ENCODE data around the gene HBE1. TPM values are rescaled to one million over a fixed set of nuclear protein-coding genes. Genes with fewer than 3 reads are reported as not detected.

Gene HBE1
- total RNA-seq, 4 donors from 2014 or later: not detected

GRCh38 chr11:5233307-5233706 is 36.4 kb downstream of the HBE1 start:
- H3K27me3 ChIP-seq: no peaks in the 10 kb centered on the region
- no peak for DNase-seq (ENCODE audit: extremely low spot score)
- H3K4me3 ChIP-seq: no peak overlapping the region
- no peaks in the 10 kb centered on the region for H3K4me1 ChIP-seq
- WGBS: 74% methylated on average over 1 of the region's 1 CpG
- intact Hi-C loops (cut with DNase I): no loop called here
- no peak for TF ChIP-seq EP300 (IDR thresholded peaks at IDR 0.05)
- TF ChIP-seq CTCF (IDR thresholded peaks at IDR 0.05): no peak
- no peak for TF ChIP-seq POLR2A (IDR thresholded peaks at IDR 0.05; ENCODE audit: low read depth)
- no peak for TF ChIP-seq POLR2AphosphoS5 (IDR thresholded peaks at IDR 0.05)
- H3K27ac ChIP-seq (replicated peaks in 1 of 4): no peak overlapping the region
- H3K36me3 ChIP-seq: no peaks in the 10 kb centered on the region
- H3K9me3 ChIP-seq: no peaks in the 10 kb centered on the region

GRCh38 chr11:5232821-5233220 is 36.9 kb downstream of the HBE1 start:
- Histone ChIP-seq H3K4me1 (no peaks in the 10 kb centered on the region), H3K27ac (replicated peaks in 1 of 4) (no peak overlapping the region), H3K27me3 (no peaks in the 10 kb centered on the region), H3K9me3 (no peaks in the 10 kb centered on the region), H3K36me3 (no peaks in the 10 kb centered on the region), H3K4me3 (no peak overlapping the region)
- intact Hi-C loops (cut with DNase I): no loop called here
- DNase-seq (ENCODE audit: extremely low spot score): no peak
- TF ChIP-seq EP300 (IDR thresholded peaks at IDR 0.05) (no peak), CTCF (IDR thresholded peaks at IDR 0.05) (no peak), POLR2A (IDR thresholded peaks at IDR 0.05; ENCODE audit: low read depth) (no peak), POLR2AphosphoS5 (IDR thresholded peaks at IDR 0.05) (no peak)
- 92% methylated on average over 2 of the region's 2 CpGs for WGBS

GRCh38 chr11:5232176-5232575 is 37.6 kb downstream of the HBE1 start:
- WGBS: 73% methylated on average over 3 of the region's 3 CpGs

GRCh38 chr11:5231111-5231510 is 38.6 kb downstream of the HBE1 start:
- H3K36me3 ChIP-seq: no peaks in the 10 kb centered on the region

More at GRCh38 chr11:5232176-5232575, 37.6 kb downstream of the HBE1 start:
- intact Hi-C loops (cut with DNase I): no loop called here
- Histone ChIP-seq H3K9me3 (no peaks in the 10 kb centered on the region), H3K27me3 (no peaks in the 10 kb centered on the region), H3K4me1 (no peaks in the 10 kb centered on the region), H3K27ac (replicated peaks in 1 of 4) (no peak overlapping the region), H3K36me3 (no peaks in the 10 kb centered on the region), H3K4me3 (no peak overlapping the region)
- TF ChIP-seq CTCF (IDR thresholded peaks at IDR 0.05): no peak
- no peak for TF ChIP-seq EP300 (IDR thresholded peaks at IDR 0.05)
- TF ChIP-seq POLR2A (IDR thresholded peaks at IDR 0.05; ENCODE audit: low read depth): no peak
- no peak for TF ChIP-seq POLR2AphosphoS5 (IDR thresholded peaks at IDR 0.05)
- no peak for DNase-seq (ENCODE audit: extremely low spot score)

More at GRCh38 chr11:5231111-5231510, 38.6 kb downstream of the HBE1 start:
- no peak overlapping the region for H3K27ac ChIP-seq (replicated peaks in 1 of 4)
- H3K4me1 ChIP-seq: no peaks in the 10 kb centered on the region
- H3K4me3 ChIP-seq: no peak overlapping the region
- intact Hi-C loops (cut with DNase I): no loop called here
- 72% methylated on average over 2 of the region's 2 CpGs for WGBS
- no peaks in the 10 kb centered on the region for H3K9me3 ChIP-seq
- DNase-seq (ENCODE audit: extremely low spot score): no peak
- no peaks in the 10 kb centered on the region for H3K27me3 ChIP-seq
- no peak for TF ChIP-seq EP300 (IDR thresholded peaks at IDR 0.05)
- TF ChIP-seq POLR2A (IDR thresholded peaks at IDR 0.05; ENCODE audit: low read depth): no peak
- TF ChIP-seq POLR2AphosphoS5 (IDR thresholded peaks at IDR 0.05): no peak
- no peak for TF ChIP-seq CTCF (IDR thresholded peaks at IDR 0.05)
